ENCODE results near the gene TYRO3.

DNA sequence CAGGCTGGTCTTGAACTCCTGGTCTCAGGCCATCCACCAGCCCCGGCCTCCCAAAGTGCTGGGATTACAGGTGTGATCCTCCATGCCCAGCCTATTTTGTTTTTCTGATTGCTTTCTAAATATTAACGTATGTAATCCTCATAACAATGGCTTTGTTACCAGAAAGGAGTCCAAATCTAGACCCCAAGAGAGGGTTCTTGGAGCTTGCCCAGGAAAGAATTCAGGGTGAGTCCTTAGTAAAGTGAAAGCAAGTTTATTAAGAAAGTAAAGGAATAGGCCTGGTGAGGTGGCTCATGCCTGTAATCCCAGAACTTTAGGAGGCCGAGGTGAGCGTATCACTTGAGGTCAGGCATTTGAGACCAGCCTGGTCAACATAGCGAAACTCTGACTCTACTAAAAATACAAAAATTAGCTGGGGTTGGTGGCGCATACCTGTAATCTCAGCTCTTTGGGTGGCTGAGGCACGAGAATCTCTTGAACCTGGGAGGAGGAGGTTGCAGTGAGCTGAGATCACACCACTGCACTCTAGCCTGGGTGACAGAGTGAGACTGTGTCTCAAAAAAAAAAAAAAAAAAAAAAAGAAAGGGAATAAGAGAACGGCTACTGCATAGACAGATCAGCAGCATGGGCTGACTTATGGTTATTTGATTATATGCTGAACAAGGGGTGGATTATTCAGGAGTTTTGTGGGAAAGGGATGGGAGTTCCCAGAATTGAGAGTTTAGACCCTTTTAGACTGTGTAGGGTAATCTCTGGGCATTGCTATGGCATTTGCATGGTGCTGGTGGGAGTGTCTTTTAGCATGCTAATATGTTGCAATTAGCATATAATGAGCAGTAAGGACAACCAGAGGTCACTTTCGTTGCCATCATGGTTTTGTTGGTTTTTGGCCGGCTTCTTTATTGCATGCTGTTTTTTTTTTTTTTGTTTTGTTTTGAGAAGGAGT, 36.1 kb downstream of the TYRO3 start:
- TF ChIP-seq, protein P1, sequence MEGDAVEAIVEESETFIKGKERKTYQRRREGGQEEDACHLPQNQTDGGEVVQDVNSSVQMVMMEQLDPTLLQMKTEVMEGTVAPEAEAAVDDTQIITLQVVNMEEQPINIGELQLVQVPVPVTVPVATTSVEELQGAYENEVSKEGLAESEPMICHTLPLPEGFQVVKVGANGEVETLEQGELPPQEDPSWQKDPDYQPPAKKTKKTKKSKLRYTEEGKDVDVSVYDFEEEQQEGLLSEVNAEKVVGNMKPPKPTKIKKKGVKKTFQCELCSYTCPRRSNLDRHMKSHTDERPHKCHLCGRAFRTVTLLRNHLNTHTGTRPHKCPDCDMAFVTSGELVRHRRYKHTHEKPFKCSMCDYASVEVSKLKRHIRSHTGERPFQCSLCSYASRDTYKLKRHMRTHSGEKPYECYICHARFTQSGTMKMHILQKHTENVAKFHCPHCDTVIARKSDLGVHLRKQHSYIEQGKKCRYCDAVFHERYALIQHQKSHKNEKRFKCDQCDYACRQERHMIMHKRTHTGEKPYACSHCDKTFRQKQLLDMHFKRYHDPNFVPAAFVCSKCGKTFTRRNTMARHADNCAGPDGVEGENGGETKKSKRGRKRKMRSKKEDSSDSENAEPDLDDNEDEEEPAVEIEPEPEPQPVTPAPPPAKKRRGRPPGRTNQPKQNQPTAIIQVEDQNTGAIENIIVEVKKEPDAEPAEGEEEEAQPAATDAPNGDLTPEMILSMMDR (IDR thresholded peaks at IDR 0.05; ENCODE audit: insufficient read depth, low read length) = no peak
- TF ChIP-seq, protein P2, sequence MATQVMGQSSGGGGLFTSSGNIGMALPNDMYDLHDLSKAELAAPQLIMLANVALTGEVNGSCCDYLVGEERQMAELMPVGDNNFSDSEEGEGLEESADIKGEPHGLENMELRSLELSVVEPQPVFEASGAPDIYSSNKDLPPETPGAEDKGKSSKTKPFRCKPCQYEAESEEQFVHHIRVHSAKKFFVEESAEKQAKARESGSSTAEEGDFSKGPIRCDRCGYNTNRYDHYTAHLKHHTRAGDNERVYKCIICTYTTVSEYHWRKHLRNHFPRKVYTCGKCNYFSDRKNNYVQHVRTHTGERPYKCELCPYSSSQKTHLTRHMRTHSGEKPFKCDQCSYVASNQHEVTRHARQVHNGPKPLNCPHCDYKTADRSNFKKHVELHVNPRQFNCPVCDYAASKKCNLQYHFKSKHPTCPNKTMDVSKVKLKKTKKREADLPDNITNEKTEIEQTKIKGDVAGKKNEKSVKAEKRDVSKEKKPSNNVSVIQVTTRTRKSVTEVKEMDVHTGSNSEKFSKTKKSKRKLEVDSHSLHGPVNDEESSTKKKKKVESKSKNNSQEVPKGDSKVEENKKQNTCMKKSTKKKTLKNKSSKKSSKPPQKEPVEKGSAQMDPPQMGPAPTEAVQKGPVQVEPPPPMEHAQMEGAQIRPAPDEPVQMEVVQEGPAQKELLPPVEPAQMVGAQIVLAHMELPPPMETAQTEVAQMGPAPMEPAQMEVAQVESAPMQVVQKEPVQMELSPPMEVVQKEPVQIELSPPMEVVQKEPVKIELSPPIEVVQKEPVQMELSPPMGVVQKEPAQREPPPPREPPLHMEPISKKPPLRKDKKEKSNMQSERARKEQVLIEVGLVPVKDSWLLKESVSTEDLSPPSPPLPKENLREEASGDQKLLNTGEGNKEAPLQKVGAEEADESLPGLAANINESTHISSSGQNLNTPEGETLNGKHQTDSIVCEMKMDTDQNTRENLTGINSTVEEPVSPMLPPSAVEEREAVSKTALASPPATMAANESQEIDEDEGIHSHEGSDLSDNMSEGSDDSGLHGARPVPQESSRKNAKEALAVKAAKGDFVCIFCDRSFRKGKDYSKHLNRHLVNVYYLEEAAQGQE (IDR thresholded peaks at IDR 0.05; ENCODE audit: insufficient replicate concordance, low read depth) = no peak

Data from HL-60 (cell line).